Measurements from ENCODE around the gene LPCAT2. TPM values are rescaled to one million over a fixed set of nuclear protein-coding genes. Genes with fewer than 3 reads are reported as not detected.
A peak's percentile ranks its signal among the peaks of the same experiment; 100 is the strongest.

Gene LPCAT2
- total RNA-seq, 1 donor, result 23.5 TPM

GRCh38 chr16:55480228-55480655 lies 28.6 kb upstream of the LPCAT2 start:
- H2AFZ ChIP-seq (ENCODE audit: low read length), result no peak overlapping the region
- H3K9me3 ChIP-seq (ENCODE audit: low read depth, low read length), result no peaks in the 10 kb centered on the region
- TF ChIP-seq CTCF (IDR thresholded peaks at IDR 0.05; ENCODE audit: extremely low read depth, low read depth, low read length), result no peak
- H3K27me3 ChIP-seq (ENCODE audit: insufficient read depth, low read length), result no peaks in the 10 kb centered on the region
- H3K79me2 ChIP-seq (ENCODE audit: insufficient read depth, low read length), result peaks cover 62% of the 10 kb centered on the region
- H4K20me1 ChIP-seq (ENCODE audit: insufficient read depth, low read length), result peaks cover 31% of the 10 kb centered on the region
- H3K36me3 ChIP-seq (ENCODE audit: insufficient read depth, low read length), result peaks cover 41% of the 10 kb centered on the region
- peak overlapping the region; percentile 95 for H3K4me2 ChIP-seq (ENCODE audit: insufficient read depth, low read length)
- peak; percentile 96 for DNase-seq (ENCODE audit: insufficient read length, low spot score, missing footprints)
- H3K4me1 ChIP-seq (ENCODE audit: insufficient read depth, low read length), result peaks cover 76% of the 10 kb centered on the region
- H3K27ac ChIP-seq (ENCODE audit: low read depth, low read length), result peak overlapping the region; percentile 97
- peak overlapping the region; percentile 93 for H3K4me3 ChIP-seq (ENCODE audit: insufficient read depth, low read length)

- Histone ChIP-seq H3K36me3 (ENCODE audit: insufficient read depth, low read length) (peaks cover 48% of the 10 kb centered on the region), H2AFZ (ENCODE audit: low read length) (no peak overlapping the region), H3K4me1 (ENCODE audit: insufficient read depth, low read length) (peaks cover 77% of the 10 kb centered on the region), H3K4me2 (ENCODE audit: insufficient read depth, low read length) (peak overlapping the region; percentile 95), H4K20me1 (ENCODE audit: insufficient read depth, low read length) (peaks cover 31% of the 10 kb centered on the region), H3K27me3 (ENCODE audit: insufficient read depth, low read length) (no peaks in the 10 kb centered on the region), H3K79me2 (ENCODE audit: insufficient read depth, low read length) (peaks cover 69% of the 10 kb centered on the region), H3K27ac (ENCODE audit: low read depth, low read length) (peak overlapping the region; percentile 97), H3K4me3 (ENCODE audit: insufficient read depth, low read length) (peak overlapping the region; percentile 93), H3K9me3 (ENCODE audit: low read depth, low read length) (no peaks in the 10 kb centered on the region)
- TF ChIP-seq CTCF (IDR thresholded peaks at IDR 0.05; ENCODE audit: extremely low read depth, low read depth, low read length), result no peak
- DNase-seq (ENCODE audit: insufficient read length, low spot score, missing footprints), result no peak
Measured at GRCh38 chr16:55481023-55481422, 27.8 kb upstream of the LPCAT2 start.

DNA sequence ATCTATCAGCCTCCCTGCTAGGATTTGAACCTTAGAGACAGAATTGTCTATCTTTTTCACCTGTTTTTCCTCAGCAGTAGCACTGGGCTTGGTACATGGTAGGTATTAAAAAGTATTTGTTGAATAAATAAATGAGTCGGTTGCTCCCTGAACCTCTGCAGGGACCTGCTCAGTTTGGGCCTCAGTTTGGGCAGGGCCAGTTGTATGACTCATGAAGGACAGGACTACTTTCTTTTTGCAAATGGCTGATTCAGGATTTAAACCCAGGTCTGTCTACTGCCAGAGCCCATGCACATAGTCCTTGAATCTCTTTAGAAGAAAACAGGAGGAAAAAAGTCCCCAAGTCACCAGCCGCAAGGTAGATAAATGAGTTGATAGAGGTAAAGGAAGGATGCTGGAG lies 26.8 kb upstream of the LPCAT2 start:
- H2AFZ ChIP-seq (ENCODE audit: low read length), result no peak overlapping the region
- H3K36me3 ChIP-seq (ENCODE audit: insufficient read depth, low read length), result peaks cover 59% of the 10 kb centered on the region
- H4K20me1 ChIP-seq (ENCODE audit: insufficient read depth, low read length), result peaks cover 31% of the 10 kb centered on the region
- DNase-seq (ENCODE audit: insufficient read length, low spot score, missing footprints), result peak; percentile 95
- H3K4me2 ChIP-seq (ENCODE audit: insufficient read depth, low read length), result peak overlapping the region; percentile 95
- peak overlapping the region; percentile 97 for H3K27ac ChIP-seq (ENCODE audit: low read depth, low read length)
- TF ChIP-seq CTCF (IDR thresholded peaks at IDR 0.05; ENCODE audit: extremely low read depth, low read depth, low read length), result no peak
- H3K4me3 ChIP-seq (ENCODE audit: insufficient read depth, low read length), result peak overlapping the region; percentile 31
- peaks cover 73% of the 10 kb centered on the region for H3K79me2 ChIP-seq (ENCODE audit: insufficient read depth, low read length)
- H3K9me3 ChIP-seq (ENCODE audit: low read depth, low read length), result no peaks in the 10 kb centered on the region
- H3K4me1 ChIP-seq (ENCODE audit: insufficient read depth, low read length), result peaks cover 77% of the 10 kb centered on the region
- H3K27me3 ChIP-seq (ENCODE audit: insufficient read depth, low read length), result no peaks in the 10 kb centered on the region

DNA sequence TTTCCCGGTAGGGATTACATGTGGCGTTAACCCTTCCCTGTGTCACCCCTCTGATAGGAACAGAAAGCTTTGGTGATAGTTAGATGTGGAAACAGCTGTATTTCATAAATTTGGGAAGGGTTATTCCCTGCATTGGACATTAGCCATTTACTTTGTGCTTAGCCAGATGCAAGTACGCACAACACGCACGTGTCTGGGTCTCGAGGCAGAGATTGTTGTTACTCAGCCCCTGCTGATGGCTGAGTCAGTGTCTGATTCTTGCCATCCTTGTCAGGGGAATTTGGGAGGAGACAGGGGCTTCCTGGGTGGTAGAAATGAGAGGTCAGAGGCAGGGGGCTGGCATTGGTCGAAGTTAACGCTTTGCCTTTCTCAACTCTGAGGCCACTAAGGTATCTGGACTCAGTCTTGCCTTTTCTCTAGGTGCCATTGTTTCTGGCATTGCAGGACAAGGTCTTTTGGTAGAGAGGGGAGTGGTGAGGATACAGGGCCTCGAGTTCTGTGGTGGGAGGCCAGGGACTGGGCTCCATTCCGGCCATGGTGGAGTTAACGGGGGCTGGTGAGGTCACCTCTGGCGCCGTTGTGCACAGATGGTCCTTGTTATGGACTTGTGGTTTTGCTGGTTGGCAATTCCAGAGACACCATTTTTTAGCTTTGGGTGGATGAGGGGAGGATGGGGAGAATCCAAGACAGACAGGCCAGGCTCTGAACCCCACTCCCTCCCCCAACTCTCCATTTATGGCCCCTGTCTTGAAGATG lies 21.6 kb upstream of the LPCAT2 start:
- Histone ChIP-seq H3K4me1 (ENCODE audit: insufficient read depth, low read length) (peaks cover 68% of the 10 kb centered on the region), H3K27ac (ENCODE audit: low read depth, low read length) (peak overlapping the region; percentile 97), H3K27me3 (ENCODE audit: insufficient read depth, low read length) (no peaks in the 10 kb centered on the region), H3K36me3 (ENCODE audit: insufficient read depth, low read length) (peaks cover 97% of the 10 kb centered on the region), H2AFZ (ENCODE audit: low read length) (no peak overlapping the region), H3K4me2 (ENCODE audit: insufficient read depth, low read length) (peak overlapping the region; percentile 25), H4K20me1 (ENCODE audit: insufficient read depth, low read length) (peaks cover 19% of the 10 kb centered on the region), H3K9me3 (ENCODE audit: low read depth, low read length) (no peaks in the 10 kb centered on the region), H3K4me3 (ENCODE audit: insufficient read depth, low read length) (peak overlapping the region; percentile 11), H3K79me2 (ENCODE audit: insufficient read depth, low read length) (peaks cover 89% of the 10 kb centered on the region)
- DNase-seq (ENCODE audit: insufficient read length, low spot score, missing footprints), result peak; percentile 96
- TF ChIP-seq CTCF (IDR thresholded peaks at IDR 0.05; ENCODE audit: extremely low read depth, low read depth, low read length), result no peak
